K562 (cell line): ENCODE results near the gene MAP2K3. TPM values are rescaled to one million over a fixed set of nuclear protein-coding genes. Genes with fewer than 3 reads are reported as not detected.

ENCODE experiments used
- ATF1 ChIP-seq, 2 experiments: fragments of 450-650 bp in 1 of 2; IDR thresholded peaks; 2 replicates each; pipeline ENCODE4 v1.6.1; 2016; ENCODE audit warnings: missing compliant biosample characterization in 1 of 2, missing genetic modification characterization in 1 of 2
- EP400 ChIP-seq: fragments of 450-650 bp; IDR thresholded peaks from 2 replicates; pipeline ENCODE4 v1.6.1; 2017; ENCODE audit warnings: antibody characterized with exemption, mild to moderate bottlenecking, moderate library complexity
- ERF ChIP-seq: fragments of 450-650 bp; formaldehyde crosslinking; IDR thresholded peaks from 2 replicates; pipeline ENCODE4 v1.4.0; 2020; ENCODE audit warnings: mild to moderate bottlenecking, mixed read lengths
- ETV5 ChIP-seq: sonication (generic); formaldehyde crosslinking; IDR thresholded peaks from 2 replicates; pipeline ENCODE4 v1.4.0; 2020; ENCODE audit warnings: low read depth, mild to moderate bottlenecking, missing genetic modification reagents
- HLTF ChIP-seq: fragments of 450-650 bp; IDR thresholded peaks from 2 replicates; pipeline ENCODE4 v1.6.1; 2016
- HNRNPLL ChIP-seq: fragments of 200-400 bp; formaldehyde crosslinking; IDR thresholded peaks from 2 replicates; pipeline ENCODE4 v1.6.1; 2017; ENCODE audit warnings: low read length, low read depth, mild to moderate bottlenecking; ENCODE audit not compliant: poor library complexity, severe bottlenecking
- JUN ChIP-seq, 2 experiments: sonication (generic) in 1 of 2; formaldehyde crosslinking in 1 of 2; IDR thresholded peaks; 2 replicates each; pipeline versions ENCODE4 v1.6.1 to v1.8.0; 2012 to 2022; ENCODE audit warnings: borderline replicate concordance in 2 of 2, mild to moderate bottlenecking in 2 of 2, improper control_type of control experiment in 1 of 2, low read depth in 1 of 2, low read length in 1 of 2, missing genetic modification reagents in 1 of 2
- MCM3 ChIP-seq: fragments of 450-650 bp; IDR thresholded peaks from 2 replicates; pipeline ENCODE4 v1.6.1; 2016
- MGA ChIP-seq: fragments of 450-650 bp; IDR thresholded peaks from 2 replicates; pipeline ENCODE4 v1.6.1; 2016; ENCODE audit warnings: mild to moderate bottlenecking, moderate library complexity
- MTA3 ChIP-seq: fragments of 450-650 bp; formaldehyde crosslinking; IDR thresholded peaks from 2 replicates; pipeline ENCODE4 v1.6.1; 2017; ENCODE audit warnings: mild to moderate bottlenecking, borderline replicate concordance
- ZNF592 ChIP-seq: fragments of 450-650 bp; IDR thresholded peaks from 2 replicates; pipeline ENCODE4 v1.6.1; 2017; ENCODE audit warnings: antibody characterized with exemption, mild to moderate bottlenecking
- polyA plus RNA-seq, 8 experiments: library from polyadenylated mRNA; depleted of rRNA in 4 of 8; stranded (reverse) in 5 of 8; unstranded in 3 of 8; fragments of >200 nt; fragmentation: Nextera tagmentation in 2 of 8; fragmentation: Illumina TruSeq in 1 of 8; extraction: Ambion mirVana in 2 of 8; extraction: Trizol in 1 of 8; gene quantifications; 2 replicates each; pipeline versions ENCODE4 v1.2.1 to v1.2.3, GENCODE V29; 2011 to 2014; ENCODE audit warnings: inconsistent platforms in 1 of 8, missing spikeins in 1 of 8
- total RNA-seq, 7 experiments: library from RNA; depleted of rRNA in 6 of 7; stranded (reverse); fragments of >200 nt in 6 of 7; fragmentation: Illumina TruSeq in 2 of 7; extraction: Trizol in 2 of 7; gene quantifications; 2 replicates each; pipeline versions ENCODE4 v1.2.1 to v1.2.3, GENCODE V29; 2011 to 2021; ENCODE audit warnings: low replicate concordance in 1 of 7

The MAP2K3 gene
- total and polyA plus RNA-seq, 9 of the 15 experiments (the other 6 are each of a cell fraction or from before 2014, with no cell fraction given): 0.18 to 14.8 (median 3.5) TPM

- peak; percentile 89; the same call in 1 of the 2 replicates for TF ChIP-seq MGA
- TF ChIP-seq HLTF: no peak
- TF ChIP-seq JUN (IDR thresholded peaks at IDR 0.05; ENCODE audit: borderline replicate concordance, low read depth, low read length): no peak
- TF ChIP-seq JUN (CRISPR knock-in tag; IDR thresholded peaks at IDR 0.05; ENCODE audit: borderline replicate concordance): no peak
- 0 out of 2 replicates have a peak, but pooled peaks have one; percentile 40 for TF ChIP-seq ETV5 (CRISPR knock-in tag)
- peak; percentile 68 for TF ChIP-seq ZNF592
- no peak; the same call in 1 of the 2 replicates for TF ChIP-seq MTA3
- peak; percentile 45; the same call in 1 of the 2 replicates for TF ChIP-seq EP400
- TF ChIP-seq ATF1 (CRISPR knock-in tag; IDR thresholded peaks at IDR 0.05): no peak
- TF ChIP-seq ATF1 (tag; IDR thresholded peaks at IDR 0.05): 0 out of 2 replicates have a peak, but pooled peaks have one; percentile 15
- TF ChIP-seq HNRNPLL: peak; percentile 78
- TF ChIP-seq ERF: 0 out of 2 replicates have a peak, but pooled peaks have one; percentile 58
- TF ChIP-seq MCM3: no peak
Measured at GRCh38 chr17:21275579-21276263, 8.8 kb upstream of the MAP2K3 start (continued).
